ENCODE data around the gene TTLL9.

DNA sequence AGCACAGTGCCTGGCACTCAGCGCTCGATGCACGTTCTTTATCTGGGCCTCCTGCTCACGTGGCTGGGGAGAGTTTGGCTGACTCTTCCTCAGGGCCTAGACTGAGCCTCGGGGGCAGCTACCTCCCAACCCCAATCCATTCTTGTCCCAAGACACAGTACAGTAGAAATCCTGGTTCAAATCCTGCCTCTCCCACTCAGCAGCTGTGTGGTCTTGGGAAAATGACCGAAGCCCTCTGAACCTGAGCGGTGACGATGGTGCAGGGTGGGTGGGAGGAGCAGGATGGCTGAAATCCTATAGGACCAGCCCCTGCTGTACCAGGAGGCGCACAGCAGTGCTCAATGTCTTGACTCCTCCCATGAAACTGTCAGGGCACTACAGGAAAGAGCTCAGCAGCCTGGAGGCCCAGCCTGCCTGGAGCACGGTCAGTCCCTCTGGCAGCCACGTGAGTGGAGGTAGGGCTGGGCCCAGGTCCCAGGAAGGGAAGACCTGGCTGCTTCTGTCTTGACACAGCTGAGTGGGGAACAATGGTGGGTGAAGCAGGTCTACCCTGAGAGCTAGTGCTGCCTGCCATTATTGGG is 49.9 kb downstream of the TTLL9 start:
- no peak for TF ChIP-seq MYC (IDR thresholded peaks at IDR 0.05; ENCODE audit: insufficient read depth, insufficient read length, insufficient replicate concordance, low read length, severe bottlenecking)
- TF ChIP-seq EZH2 (IDR thresholded peaks at IDR 0.05; ENCODE audit: borderline replicate concordance, control insufficient read depth, low read depth, low read length): no peak
- no peak for TF ChIP-seq POLR2AphosphoS2 (IDR thresholded peaks at IDR 0.05; ENCODE audit: low read depth, low read length)
- no peak for TF ChIP-seq SMAD1 (IDR thresholded peaks at IDR 0.05; ENCODE audit: low read depth, partially characterized antibody)
- TF ChIP-seq, protein P1, sequence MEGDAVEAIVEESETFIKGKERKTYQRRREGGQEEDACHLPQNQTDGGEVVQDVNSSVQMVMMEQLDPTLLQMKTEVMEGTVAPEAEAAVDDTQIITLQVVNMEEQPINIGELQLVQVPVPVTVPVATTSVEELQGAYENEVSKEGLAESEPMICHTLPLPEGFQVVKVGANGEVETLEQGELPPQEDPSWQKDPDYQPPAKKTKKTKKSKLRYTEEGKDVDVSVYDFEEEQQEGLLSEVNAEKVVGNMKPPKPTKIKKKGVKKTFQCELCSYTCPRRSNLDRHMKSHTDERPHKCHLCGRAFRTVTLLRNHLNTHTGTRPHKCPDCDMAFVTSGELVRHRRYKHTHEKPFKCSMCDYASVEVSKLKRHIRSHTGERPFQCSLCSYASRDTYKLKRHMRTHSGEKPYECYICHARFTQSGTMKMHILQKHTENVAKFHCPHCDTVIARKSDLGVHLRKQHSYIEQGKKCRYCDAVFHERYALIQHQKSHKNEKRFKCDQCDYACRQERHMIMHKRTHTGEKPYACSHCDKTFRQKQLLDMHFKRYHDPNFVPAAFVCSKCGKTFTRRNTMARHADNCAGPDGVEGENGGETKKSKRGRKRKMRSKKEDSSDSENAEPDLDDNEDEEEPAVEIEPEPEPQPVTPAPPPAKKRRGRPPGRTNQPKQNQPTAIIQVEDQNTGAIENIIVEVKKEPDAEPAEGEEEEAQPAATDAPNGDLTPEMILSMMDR (IDR thresholded peaks at IDR 0.05 in 2 of 3, conservative IDR thresholded peaks at IDR 0.05 in 1 of 3; ENCODE audit: control insufficient read depth in 2 of 3, extremely low read depth in 1 of 3, insufficient read depth in 1 of 3, low read depth in 3 of 3, low read length in 3 of 3): no peak
- TF ChIP-seq SUZ12 (IDR thresholded peaks at IDR 0.05; ENCODE audit: unreplicated experiment): no peak
- no peak for TF ChIP-seq SREBF2 (IDR thresholded peaks at IDR 0.05; ENCODE audit: low read length)
- TF ChIP-seq MTA3 (IDR thresholded peaks at IDR 0.05; ENCODE audit: borderline replicate concordance, low read length): no peak
